GM19468 (cell line): ENCODE results near the gene DENND4A.

ENCODE experiments used
- ATAC-seq: cut with Tn5 transposase; IDR thresholded peaks from one replicate; pipeline ENCODE4 v1.9.1; 2021; ENCODE audit warnings: mild to moderate bottlenecking, moderate library complexity, moderate number of reproducible peaks; ENCODE audit not compliant: unreplicated experiment; ENCODE audit errors: extremely low read depth

Gene DENND4A

DNA sequence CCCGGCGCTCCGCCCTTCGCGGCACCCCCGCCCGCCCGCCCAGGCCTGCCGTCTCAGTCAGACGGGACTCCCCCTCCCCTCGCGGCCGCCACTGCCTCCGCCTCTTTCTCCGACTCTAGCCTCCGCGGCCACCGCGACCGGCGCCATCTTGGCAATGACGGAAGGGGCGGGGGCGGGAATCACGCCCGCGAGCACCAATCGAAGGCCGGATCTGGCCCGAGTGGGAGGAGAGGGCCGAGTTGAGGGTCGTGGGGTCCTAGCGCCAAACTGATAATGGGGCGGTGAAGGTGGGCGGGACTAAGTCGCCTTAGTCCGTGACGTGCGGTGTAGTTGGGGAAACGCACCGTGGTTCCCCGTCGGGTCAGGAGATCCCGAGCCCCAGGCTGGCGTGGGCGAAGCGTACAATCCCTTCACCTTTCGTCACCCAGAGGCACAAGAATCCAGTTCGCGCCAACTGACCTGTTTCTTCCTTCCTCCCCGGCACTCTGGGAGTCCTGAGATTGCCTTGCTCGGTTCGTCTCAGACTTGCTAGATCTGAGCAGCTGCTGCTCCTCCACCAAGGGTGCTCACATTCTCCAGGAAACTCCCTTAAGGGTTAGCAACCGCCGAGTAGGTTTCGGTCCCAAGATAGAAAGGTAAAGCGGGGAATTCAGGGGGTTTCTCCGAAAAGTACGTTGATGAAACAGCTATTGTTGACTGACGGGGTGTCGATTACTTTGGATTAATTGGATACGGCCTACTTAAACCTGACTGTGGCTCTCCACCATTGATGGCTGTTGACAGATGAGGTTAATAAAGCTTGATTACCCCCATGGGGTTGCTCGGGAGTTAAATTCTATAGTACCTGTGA is at the start of gene DENND4A:
Gene DENND4A, minus strand, starts transcription at position 156 of the 850 bp plus-strand sequence. CDS start 35,843 bp downstream, outside the sequence.
- ATAC-seq, result peak; percentile 63

DNA sequence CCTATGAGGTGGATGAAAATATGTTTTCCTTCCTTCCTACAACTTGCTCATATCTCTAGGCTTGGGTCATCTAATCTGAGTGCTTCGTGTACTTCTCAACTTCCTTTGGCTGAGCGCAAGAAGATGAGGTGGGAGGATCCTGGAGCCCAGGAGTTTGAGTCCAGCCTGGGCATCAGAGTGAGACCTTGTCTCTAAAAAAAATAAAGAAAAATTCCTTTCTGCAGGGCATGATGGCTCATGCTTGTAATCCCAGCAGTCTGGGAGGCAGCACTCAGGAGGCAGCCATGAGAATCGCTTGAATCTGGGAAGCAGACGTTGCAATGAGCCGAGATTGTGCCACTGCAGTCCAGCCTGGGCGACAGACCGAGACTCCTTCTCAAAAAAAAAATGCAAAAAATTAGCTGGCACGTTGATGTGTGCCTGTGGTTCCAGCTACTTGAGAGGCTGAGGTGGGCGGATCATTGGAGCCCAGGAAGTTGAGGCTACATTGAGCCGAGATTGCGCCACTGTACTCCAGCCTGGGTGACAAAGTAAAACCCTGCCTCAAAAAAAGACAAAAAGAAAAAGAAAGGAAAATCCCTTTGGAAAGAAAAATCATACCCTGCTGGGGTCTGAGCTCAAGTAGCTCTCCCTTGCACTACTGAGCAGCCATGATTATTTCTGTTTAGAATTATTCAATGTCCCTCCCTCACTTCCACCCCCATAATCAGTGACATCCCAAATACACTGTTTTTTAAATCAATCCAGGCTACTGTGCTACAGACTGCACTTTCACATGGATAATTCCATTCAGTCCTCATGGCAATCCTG is 49.2 kb upstream of the DENND4A start:
- ATAC-seq, result no peak

DNA sequence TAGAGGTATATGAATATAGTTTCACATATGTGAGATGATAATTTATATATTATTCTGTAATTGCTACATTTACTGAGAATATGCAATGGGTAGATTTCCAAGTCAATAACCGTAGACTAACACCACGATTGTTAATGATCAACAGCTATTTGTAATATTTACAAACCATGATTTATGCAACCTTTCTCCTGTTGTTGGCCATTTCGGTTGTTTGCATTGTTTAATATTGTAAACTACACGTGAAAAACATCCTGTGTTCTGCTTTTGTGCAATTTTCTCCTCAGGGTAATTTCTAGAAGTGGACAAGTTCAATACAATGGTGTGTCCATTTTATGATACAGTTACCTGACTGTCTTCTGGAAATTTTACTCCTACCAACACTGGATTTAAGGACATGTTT is 47.9 kb upstream of the DENND4A start:
- no peak for ATAC-seq

GRCh38 chr15:65839354-65839901 is 47.3 kb upstream of the DENND4A start:
- ATAC-seq, result no peak

GRCh38 chr15:65837301-65838294 is 45.5 kb upstream of the DENND4A start:
- ATAC-seq, result no peak

GRCh38 chr15:65836665-65837064 is 44.6 kb upstream of the DENND4A start:
- no peak for ATAC-seq

DNA sequence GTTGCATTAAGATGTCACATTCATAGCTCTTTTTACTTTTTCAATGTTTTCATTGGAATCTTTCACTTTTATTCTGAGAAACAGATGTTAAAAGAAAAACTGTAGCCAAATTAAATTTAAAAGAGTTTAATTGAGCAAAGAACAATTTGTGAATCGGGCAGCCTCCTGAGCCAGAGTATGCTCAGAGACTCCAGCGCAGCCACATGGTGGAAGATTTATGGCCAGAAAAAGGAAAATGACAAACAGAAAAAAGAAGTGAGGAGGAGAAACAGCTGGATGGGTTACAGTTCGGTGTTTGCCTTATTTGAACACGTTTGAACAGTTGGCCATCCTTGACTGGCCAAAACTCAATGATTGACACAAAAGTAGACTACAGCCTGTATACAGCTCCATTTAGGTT is 43.4 kb upstream of the DENND4A start:
- ATAC-seq, result no peak

GRCh38 chr15:65834603-65835282 is 42.6 kb upstream of the DENND4A start:
- ATAC-seq, result no peak

GRCh38 chr15:65833501-65834205 is 41.6 kb upstream of the DENND4A start:
- no peak for ATAC-seq

DNA sequence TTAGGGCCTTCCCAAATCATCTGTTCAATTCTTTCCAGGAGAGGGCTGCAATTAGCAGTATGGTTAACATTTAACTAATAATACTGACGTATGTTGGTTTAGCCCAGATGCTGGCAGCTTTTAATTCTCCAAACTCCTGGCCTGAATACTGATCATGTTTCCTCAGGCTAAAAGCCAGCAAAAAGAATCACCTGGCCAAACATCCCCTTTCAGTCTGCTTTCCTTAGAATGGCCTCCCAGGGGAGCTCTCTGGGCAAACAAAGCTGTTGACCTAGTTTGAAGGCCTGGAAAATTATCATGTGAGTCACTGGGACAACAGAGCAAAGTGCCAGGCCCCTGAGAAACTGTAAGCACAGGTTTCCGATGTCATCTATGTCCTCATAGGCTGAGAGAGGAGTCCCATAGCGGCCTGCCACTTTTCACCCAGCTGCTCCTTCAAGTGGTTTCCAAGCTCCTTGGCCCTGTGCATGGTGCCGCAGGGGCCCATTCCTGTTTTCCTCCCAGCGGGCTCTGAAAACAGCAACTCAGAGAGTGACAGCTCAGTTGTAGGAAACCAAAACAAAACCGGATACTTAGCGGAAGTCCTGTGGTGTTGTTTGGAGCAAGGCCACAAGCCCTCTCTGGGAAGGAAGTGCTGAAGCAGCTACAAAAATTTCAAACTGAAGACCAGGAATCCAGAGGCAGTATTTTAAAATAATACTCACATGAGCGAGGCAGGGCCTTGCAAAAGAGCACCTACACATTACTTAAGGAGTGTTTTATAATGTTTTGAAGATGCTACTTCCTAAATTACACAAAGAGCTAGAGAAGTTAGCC is 40.7 kb upstream of the DENND4A start:
- ATAC-seq, result no peak

GRCh38 chr15:65829130-65829764 is 37.2 kb upstream of the DENND4A start:
- ATAC-seq, result no peak

DNA sequence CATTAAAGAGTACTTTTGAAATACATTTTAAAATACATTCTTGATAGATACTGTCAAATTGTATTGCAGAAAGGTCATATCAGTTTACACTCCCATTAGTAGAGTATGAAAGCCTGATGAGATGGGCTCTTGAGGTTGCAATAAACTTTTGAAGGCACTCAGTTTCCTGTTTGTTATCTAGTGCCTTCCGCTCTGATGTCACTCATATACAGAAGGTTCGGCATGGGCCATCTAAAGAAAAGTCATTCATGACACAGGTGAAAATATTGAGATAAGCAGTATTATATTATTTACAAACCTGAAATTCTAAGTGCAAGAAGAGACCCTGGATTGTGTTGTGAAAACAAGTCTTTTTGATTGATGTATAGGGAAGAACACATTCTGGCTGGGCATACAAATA is 36.5 kb upstream of the DENND4A start:
- no peak for ATAC-seq

- no peak for ATAC-seq
Measured at GRCh38 chr15:65827065-65827464, 35.0 kb upstream of the DENND4A start.

- no peak for ATAC-seq
Measured at GRCh38 chr15:65824941-65825544, 33.0 kb upstream of the DENND4A start.

GRCh38 chr15:65824031-65824743 is 32.1 kb upstream of the DENND4A start:
- no peak for ATAC-seq

- no peak for ATAC-seq
Measured at GRCh38 chr15:65822316-65822715, 30.2 kb upstream of the DENND4A start.
